ES-I3 (cell line): ENCODE data around the gene USP53.
"Not testable (repeated sequence)": the region's sequence is repeated elsewhere in the genome, so short reads cannot be mapped to it uniquely, and the experiment has no call there.

Source experiments
- H3K36me3 ChIP-seq: 2 replicates; pipeline ENCODE4 v1.6.1; 2013; ENCODE audit warnings: mild to moderate bottlenecking, low read length, control low read depth, moderate library complexity; ENCODE audit not compliant: insufficient read depth
- H3K4me1 ChIP-seq: 2 replicates; pipeline ENCODE4 v1.6.1; 2013; ENCODE audit warnings: mild to moderate bottlenecking, control low read depth, low read length; ENCODE audit not compliant: insufficient read depth
- H3K9ac ChIP-seq: 2 replicates; pipeline ENCODE4 v1.6.1; 2013; ENCODE audit warnings: low read depth, mild to moderate bottlenecking, low read length, moderate library complexity
- H3K9me3 ChIP-seq: 2 replicates; pipeline ENCODE4 v1.6.1; 2013; ENCODE audit warnings: mild to moderate bottlenecking, low read length, moderate library complexity; ENCODE audit not compliant: control insufficient read depth, insufficient read depth

Gene USP53

DNA sequence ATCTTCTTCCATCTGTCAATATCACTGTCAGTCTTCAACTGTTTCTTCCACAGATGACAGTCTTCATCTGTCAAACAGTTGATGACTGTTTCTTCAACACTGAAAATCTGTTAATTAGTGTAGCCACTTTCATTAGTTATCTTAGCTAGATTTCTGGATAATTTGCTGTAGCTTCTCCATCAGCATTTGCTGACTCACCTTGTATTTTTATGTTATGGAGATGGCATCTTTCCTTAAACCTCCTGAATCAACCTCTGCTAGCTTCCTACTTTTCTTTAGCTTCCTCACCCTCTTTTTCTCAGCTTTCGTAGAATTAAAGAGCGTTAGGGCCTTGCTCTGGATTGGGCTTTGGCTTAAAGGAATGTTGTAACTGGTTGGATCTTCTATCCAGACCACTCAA is 25.1 kb downstream of the USP53 start:
- 0 out of 2 replicates have a peak, but pooled peaks cover 4% of the 10 kb centered on the region for H3K36me3 ChIP-seq
- no peak overlapping the region for H3K9ac ChIP-seq
- peaks cover 13% of the 10 kb centered on the region for H3K4me1 ChIP-seq
- H3K9me3 ChIP-seq, result no peaks in the 10 kb centered on the region

- H3K4me1 ChIP-seq, result peaks cover 13% of the 10 kb centered on the region
- H3K9ac ChIP-seq, result no peak overlapping the region
- no peaks in the 10 kb centered on the region for H3K9me3 ChIP-seq
- H3K36me3 ChIP-seq, result 0 out of 2 replicates have a peak, but pooled peaks cover 4% of the 10 kb centered on the region
Observed at GRCh38 chr4:119238068-119238722, 25.7 kb downstream of the USP53 start.

- Histone ChIP-seq H3K36me3 (peaks cover 4% of the 10 kb centered on the region; the same call in 1 of the 2 replicates), H3K9ac (no peak overlapping the region), H3K9me3 (no peaks in the 10 kb centered on the region), H3K4me1 (peaks cover 13% of the 10 kb centered on the region)
Observed at GRCh38 chr4:119240128-119240527, 27.6 kb downstream of the USP53 start.

DNA sequence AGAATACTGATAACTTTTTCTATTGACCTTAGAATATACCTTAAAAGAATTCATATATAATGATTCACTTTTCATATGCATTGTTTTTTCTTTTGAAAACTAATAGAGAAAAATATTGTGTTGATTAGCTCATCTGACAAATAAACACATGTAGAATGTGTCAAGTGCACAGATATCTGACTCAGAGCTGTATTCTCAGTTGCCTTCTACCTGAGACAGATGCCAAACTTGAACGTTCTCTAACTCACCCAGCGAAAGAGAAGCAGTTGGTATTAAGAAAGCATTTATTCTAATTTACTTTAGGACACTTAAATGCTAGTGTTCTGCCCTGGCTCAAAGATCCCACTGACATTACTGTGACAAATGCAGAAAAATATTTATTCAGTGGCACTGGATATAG is 28.1 kb downstream of the USP53 start:
- Histone ChIP-seq H3K4me1 (peaks cover 13% of the 10 kb centered on the region), H3K36me3 (peaks cover 4% of the 10 kb centered on the region; the same call in 1 of the 2 replicates), H3K9me3 (no peaks in the 10 kb centered on the region), H3K9ac (no peak overlapping the region)

- Histone ChIP-seq H3K4me1 (peaks cover 13% of the 10 kb centered on the region), H3K9me3 (no peaks in the 10 kb centered on the region), H3K36me3 (peaks cover 2% of the 10 kb centered on the region; the same call in 1 of the 2 replicates), H3K9ac (no peak overlapping the region)
Observed at GRCh38 chr4:119242417-119242816, 29.9 kb downstream of the USP53 start.

DNA sequence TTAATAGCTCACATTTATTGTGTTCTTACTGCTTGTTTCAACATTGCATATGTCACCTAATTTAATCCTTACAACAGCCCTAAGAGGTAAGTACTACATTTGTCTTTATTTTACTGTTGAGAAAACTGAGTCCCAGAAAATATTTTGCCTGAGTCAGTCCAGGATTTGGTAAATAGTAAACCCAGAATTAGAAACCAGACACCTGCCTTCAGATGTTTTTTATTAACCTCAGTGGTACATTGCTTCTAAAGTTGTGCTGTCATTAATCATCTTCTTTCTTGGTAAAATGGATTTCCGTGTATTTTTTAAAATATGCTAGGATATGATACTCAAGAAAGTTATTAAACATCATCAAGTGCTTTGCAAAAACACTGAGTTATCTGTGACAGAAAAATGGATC is 31.4 kb downstream of the USP53 start:
- no peak overlapping the region for H3K9ac ChIP-seq
- no peaks in the 10 kb centered on the region for H3K9me3 ChIP-seq
- H3K4me1 ChIP-seq, result peaks cover 7% of the 10 kb centered on the region
- peaks cover 3% of the 10 kb centered on the region for H3K36me3 ChIP-seq

DNA sequence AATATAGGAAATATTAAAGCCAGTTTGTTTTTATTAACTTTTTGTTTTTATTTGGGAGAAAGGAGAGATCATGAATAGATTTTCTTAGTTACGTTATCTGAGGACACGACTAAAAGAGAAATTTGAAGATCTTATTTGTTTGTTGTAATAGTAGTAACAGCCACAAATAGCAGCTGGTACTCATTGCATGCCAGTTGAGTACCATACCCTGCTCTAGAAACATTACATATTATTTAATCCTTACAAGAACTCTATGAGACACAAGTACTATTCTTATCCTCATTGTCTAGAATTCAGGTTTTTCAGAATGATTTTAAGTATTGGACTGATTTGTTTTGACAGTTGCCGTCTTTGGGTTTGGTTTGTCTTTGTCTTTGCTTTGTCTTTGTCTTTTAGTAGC is 31.8 kb downstream of the USP53 start:
- H3K9ac ChIP-seq, result no peak overlapping the region
- no peaks in the 10 kb centered on the region for H3K9me3 ChIP-seq
- peaks cover 7% of the 10 kb centered on the region for H3K4me1 ChIP-seq
- H3K36me3 ChIP-seq, result peaks cover 6% of the 10 kb centered on the region

GRCh38 chr4:119244832-119245231 is 32.3 kb downstream of the USP53 start:
- no peak overlapping the region for H3K9ac ChIP-seq
- peaks cover 7% of the 10 kb centered on the region for H3K4me1 ChIP-seq
- H3K36me3 ChIP-seq, result peaks cover 6% of the 10 kb centered on the region
- no peaks in the 10 kb centered on the region for H3K9me3 ChIP-seq

GRCh38 chr4:119246177-119246733 is 33.7 kb downstream of the USP53 start:
- no peaks in the 10 kb centered on the region for H3K9me3 ChIP-seq
- peaks cover 7% of the 10 kb centered on the region for H3K4me1 ChIP-seq
- H3K9ac ChIP-seq, result no peak overlapping the region
- peaks cover 6% of the 10 kb centered on the region for H3K36me3 ChIP-seq

DNA sequence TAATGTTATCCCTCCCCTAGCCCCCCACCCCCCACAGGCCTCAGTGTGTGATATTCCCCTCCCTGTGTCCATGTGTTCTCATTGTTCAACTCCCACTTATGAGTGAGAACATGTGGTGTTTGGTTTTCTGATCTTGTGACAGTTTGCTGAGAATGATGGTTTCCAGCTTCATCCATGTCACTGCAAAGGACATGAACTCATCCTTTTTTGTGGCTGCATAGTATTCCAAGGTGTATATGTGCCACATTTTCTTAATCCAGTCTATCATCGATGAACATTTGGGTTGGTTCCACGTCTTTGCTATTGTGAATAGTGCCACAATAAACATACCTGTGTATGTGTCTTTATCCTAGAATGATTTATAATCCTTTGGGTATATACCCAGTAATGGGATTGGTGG is 38.5 kb downstream of the USP53 start:
- H3K9me3 ChIP-seq, H3K9ac ChIP-seq, H3K4me1 ChIP-seq: not testable (repeated sequence)
- H3K36me3 ChIP-seq, result peaks cover 11% of the 10 kb centered on the region

- not testable (repeated sequence) for H3K9ac ChIP-seq
- H3K36me3 ChIP-seq, result peaks cover 12% of the 10 kb centered on the region
Observed at GRCh38 chr4:119255223-119255622, 42.7 kb downstream of the USP53 start.

GRCh38 chr4:119260528-119260927 is 48.0 kb downstream of the USP53 start:
- no peaks in the 10 kb centered on the region for H3K4me1 ChIP-seq
- H3K9ac ChIP-seq, result no peak overlapping the region
- H3K9me3 ChIP-seq, result no peaks in the 10 kb centered on the region
- peaks cover 7% of the 10 kb centered on the region for H3K36me3 ChIP-seq

More at GRCh38 chr4:119255223-119255622, 42.7 kb downstream of the USP53 start:
- not testable (repeated sequence) for H3K4me1 ChIP-seq, H3K9me3 ChIP-seq

DNA sequence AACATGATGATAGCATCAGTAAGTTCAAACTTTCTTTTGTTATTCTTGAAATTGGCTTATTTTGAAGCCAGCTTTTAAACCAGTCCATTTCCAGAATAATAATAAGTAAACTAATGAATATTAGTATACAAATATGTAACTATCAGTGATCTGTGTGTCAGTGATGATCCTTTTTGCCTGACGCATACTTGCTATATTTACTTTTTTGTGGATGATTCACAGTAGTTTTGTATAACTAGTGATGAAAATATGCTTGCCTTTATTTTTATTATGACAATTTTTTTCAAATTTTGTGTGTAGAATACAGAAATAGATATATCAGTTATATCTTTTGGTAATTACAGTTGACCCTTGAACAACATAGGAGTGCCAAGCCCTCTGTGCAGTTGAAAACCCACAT is 49.5 kb downstream of the USP53 start:
- Histone ChIP-seq H3K9me3 (no peaks in the 10 kb centered on the region), H3K36me3 (peaks cover 3% of the 10 kb centered on the region), H3K9ac (no peak overlapping the region), H3K4me1 (no peaks in the 10 kb centered on the region)

DNA sequence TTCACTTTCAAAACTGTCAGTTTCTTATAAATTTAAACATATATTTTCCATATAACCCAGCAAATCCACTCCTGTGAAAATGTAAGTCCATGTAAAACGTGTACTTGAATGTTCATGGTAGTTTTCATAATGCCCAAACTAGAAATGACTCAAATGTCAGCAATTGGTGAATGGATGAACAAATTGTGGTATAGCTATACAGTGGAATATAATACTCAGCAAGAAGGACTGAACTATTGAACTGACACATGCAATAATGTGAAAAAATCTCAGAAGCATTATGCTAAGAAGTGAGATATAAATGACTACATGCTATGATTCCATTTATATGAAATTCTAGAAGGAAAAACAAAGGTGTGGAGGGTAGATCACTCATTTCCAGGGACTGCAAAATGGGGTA is 52.2 kb downstream of the USP53 start:
- Histone ChIP-seq H3K9ac (no peak overlapping the region), H3K36me3 (no peaks in the 10 kb centered on the region; the same call in 1 of the 2 replicates), H3K4me1 (no peaks in the 10 kb centered on the region), H3K9me3 (no peaks in the 10 kb centered on the region)

GRCh38 chr4:119266153-119266552 is 53.6 kb downstream of the USP53 start:
- no peaks in the 10 kb centered on the region for H3K9me3 ChIP-seq
- no peaks in the 10 kb centered on the region for H3K4me1 ChIP-seq

More at GRCh38 chr4:119266153-119266552, 53.6 kb downstream of the USP53 start:
- Histone ChIP-seq H3K36me3 (peaks cover 1% of the 10 kb centered on the region; the same call in 1 of the 2 replicates), H3K9ac (no peak overlapping the region)
